Adipocyte (in vitro differentiated cells): ENCODE measurements around the gene RPL7A.
"Not testable (repeated sequence)": the region's sequence is repeated elsewhere in the genome, so short reads cannot be mapped to it uniquely, and the experiment has no call there.

Source experiments
- DNase-seq: peaks from one replicate; pipeline ENCODE4 v3.0.0-alpha.2; 2015; ENCODE audit warnings: low read depth
- H3K27me3 ChIP-seq: replicated peaks from 2 replicates; pipeline ENCODE4 v1.7.0; 2013; ENCODE audit warnings: mild to moderate bottlenecking, low read length, moderate library complexity; ENCODE audit not compliant: control insufficient read depth, insufficient read depth
- H3K36me3 ChIP-seq: 2 replicates; pipeline ENCODE4 v1.7.0; 2013; ENCODE audit warnings: low read length, mild to moderate bottlenecking, moderate library complexity; ENCODE audit not compliant: control insufficient read depth, insufficient read depth, severe bottlenecking
- H3K4me1 ChIP-seq: 2 replicates; pipeline ENCODE4 v1.7.0; 2013; ENCODE audit warnings: mild to moderate bottlenecking, low read length, moderate library complexity; ENCODE audit not compliant: control insufficient read depth, insufficient read depth
- H3K4me3 ChIP-seq: 2 replicates; pipeline ENCODE4 v1.7.0; 2013; ENCODE audit warnings: mild to moderate bottlenecking, low read length, moderate library complexity
- H3K9ac ChIP-seq: 2 replicates; pipeline ENCODE4 v1.7.0; 2013; ENCODE audit warnings: mild to moderate bottlenecking, low read length, moderate library complexity
- H3K9me3 ChIP-seq: 2 replicates; pipeline ENCODE4 v1.7.0; 2013; ENCODE audit warnings: mild to moderate bottlenecking, low read length, moderate library complexity; ENCODE audit not compliant: control insufficient read depth

RPL7A gene

GRCh38 chr9:133371261-133371711 is 23.3 kb downstream of the RPL7A start:
- DNase-seq = no peak
- Histone ChIP-seq H3K4me1 (peaks cover 69% of the 10 kb centered on the region), H3K4me3 (peak overlapping the region; percentile 20), H3K36me3 (peaks cover 41% of the 10 kb centered on the region), H3K27me3 (no peaks in the 10 kb centered on the region), H3K9me3 (no peaks in the 10 kb centered on the region), H3K9ac (peak overlapping the region; percentile 53)

- Histone ChIP-seq H3K27me3 (no peaks in the 10 kb centered on the region), H3K4me3 (peak overlapping the region; percentile 20), H3K9ac (peak overlapping the region; percentile 43), H3K9me3 (no peaks in the 10 kb centered on the region), H3K36me3 (peaks cover 32% of the 10 kb centered on the region), H3K4me1 (peaks cover 76% of the 10 kb centered on the region)
- DNase-seq = no peak
Measured at GRCh38 chr9:133372144-133372543, 24.1 kb downstream of the RPL7A start.

- Histone ChIP-seq H3K36me3 (peaks cover 23% of the 10 kb centered on the region), H3K9me3 (no peaks in the 10 kb centered on the region), H3K4me1 (peaks cover 68% of the 10 kb centered on the region), H3K27me3 (no peaks in the 10 kb centered on the region), H3K4me3 (peak overlapping the region; percentile 96), H3K9ac (peak overlapping the region; percentile 99)
- peak; percentile 68 for DNase-seq
Measured at GRCh38 chr9:133374612-133375115, 26.6 kb downstream of the RPL7A start.

GRCh38 chr9:133375116-133375723 is 27.2 kb downstream of the RPL7A start:
- H3K4me3 ChIP-seq = peak overlapping the region; percentile 96
- no peaks in the 10 kb centered on the region for H3K27me3 ChIP-seq
- H3K9ac ChIP-seq = peak overlapping the region; percentile 99
- peak; percentile 71 for DNase-seq
- peaks cover 62% of the 10 kb centered on the region for H3K4me1 ChIP-seq
- no peaks in the 10 kb centered on the region for H3K9me3 ChIP-seq
- peaks cover 18% of the 10 kb centered on the region for H3K36me3 ChIP-seq

- Histone ChIP-seq H3K4me3 (peak within 1 kb of the TSS; percentile 96), H3K9me3 (no peaks in the 10 kb centered on the region), H3K36me3 (peaks cover 10% of the 10 kb centered on the region), H3K9ac (peak within 1 kb of the TSS; percentile 99), H3K4me1 (peaks cover 55% of the 10 kb centered on the region), H3K27me3 (no peaks in the 10 kb centered on the region)
- peak; percentile 99 for DNase-seq
Measured at GRCh38 chr9:133375724-133376654, 28.0 kb downstream of the RPL7A start, which contains the start of the genes STKLD1 and SURF4. TSS of gene STKLD1 (plus strand) at chr9:133376366. CDS start at chr9:133376474, 108 bp downstream. TSS of gene SURF4 (minus strand) at chr9:133376060. CDS start at chr9:133375969, 91 bp downstream.

- H3K36me3 ChIP-seq, DNase-seq, H3K27me3 ChIP-seq, H3K9me3 ChIP-seq: not testable (repeated sequence)
- H3K4me3 ChIP-seq = peak overlapping the region; percentile 86
- peaks cover 42% of the 10 kb centered on the region for H3K4me1 ChIP-seq
- peak overlapping the region; percentile 89 for H3K9ac ChIP-seq
Measured at GRCh38 chr9:133377280-133377679, 29.3 kb downstream of the RPL7A start.

GRCh38 chr9:133377721-133378216 is 29.8 kb downstream of the RPL7A start:
- Histone ChIP-seq H3K4me1 (peaks cover 37% of the 10 kb centered on the region), H3K9ac (no peak overlapping the region), H3K4me3 (no peak overlapping the region), H3K36me3 (peaks cover 4% of the 10 kb centered on the region), H3K27me3 (no peaks in the 10 kb centered on the region), H3K9me3 (no peaks in the 10 kb centered on the region)
- peak; percentile 44 for DNase-seq

GRCh38 chr9:133378408-133378962 is 30.5 kb downstream of the RPL7A start:
- no peaks in the 10 kb centered on the region for H3K9me3 ChIP-seq
- no peak overlapping the region for H3K4me3 ChIP-seq
- no peaks in the 10 kb centered on the region for H3K36me3 ChIP-seq
- DNase-seq = no peak
- no peak overlapping the region for H3K9ac ChIP-seq
- H3K27me3 ChIP-seq = no peaks in the 10 kb centered on the region
- peaks cover 30% of the 10 kb centered on the region for H3K4me1 ChIP-seq

GRCh38 chr9:133379153-133380086 is 31.4 kb downstream of the RPL7A start:
- Histone ChIP-seq H3K27me3 (no peaks in the 10 kb centered on the region), H3K36me3 (no peaks in the 10 kb centered on the region), H3K4me3 (no peak overlapping the region), H3K9ac (no peak overlapping the region), H3K9me3 (no peaks in the 10 kb centered on the region), H3K4me1 (peaks cover 22% of the 10 kb centered on the region)
- no peak for DNase-seq

- Histone ChIP-seq H3K36me3 (no peaks in the 10 kb centered on the region), H3K9me3 (no peaks in the 10 kb centered on the region), H3K9ac (no peak overlapping the region), H3K4me3 (no peak overlapping the region), H3K4me1 (peaks cover 22% of the 10 kb centered on the region), H3K27me3 (no peaks in the 10 kb centered on the region)
- DNase-seq = no peak
Measured at GRCh38 chr9:133380734-133381133, 32.7 kb downstream of the RPL7A start.
